ENCODE measurements around the gene SCAPER. TPM values are rescaled to one million over a fixed set of nuclear protein-coding genes. Genes with fewer than 3 reads are reported as not detected.

Gene SCAPER
- total and polyA plus RNA-seq, 10 donors: 3.9 to 53.3 (median 34.0) TPM

DNA sequence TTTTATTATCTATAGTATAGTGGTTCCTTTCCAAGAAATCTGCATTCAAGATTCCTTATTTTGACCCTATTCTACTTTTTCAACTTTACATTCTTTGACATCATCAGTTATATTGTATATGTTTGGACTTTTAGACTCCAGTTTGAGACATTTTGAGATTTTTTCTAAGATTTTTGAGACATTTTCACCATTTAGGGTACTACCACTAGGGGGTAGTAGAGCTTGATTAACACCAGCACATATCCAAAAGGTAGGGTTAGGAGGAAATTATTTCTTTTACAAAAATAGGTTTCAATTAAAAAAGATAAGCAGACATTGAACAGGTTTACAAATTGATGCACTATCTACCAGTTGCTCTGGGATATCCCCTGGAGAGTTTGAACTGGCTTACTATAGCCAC, 262.5 kb downstream of the SCAPER start:
- Histone ChIP-seq H3K4me1 (no peaks in the 10 kb centered on the region), H3K36me3 (peaks cover 0 to 20% (median 0%) of the 10 kb centered on the region in 6 donors), H3K9me3 (peaks cover 0 to 4% (median 3%) of the 10 kb centered on the region in 8 donors), H3K27me3 (replicated peaks in 1 of 7) (no peaks in the 10 kb centered on the region), H3K4me3 (no peak overlapping the region), H3K27ac (no peak overlapping the region)
- TF ChIP-seq, protein P1, sequence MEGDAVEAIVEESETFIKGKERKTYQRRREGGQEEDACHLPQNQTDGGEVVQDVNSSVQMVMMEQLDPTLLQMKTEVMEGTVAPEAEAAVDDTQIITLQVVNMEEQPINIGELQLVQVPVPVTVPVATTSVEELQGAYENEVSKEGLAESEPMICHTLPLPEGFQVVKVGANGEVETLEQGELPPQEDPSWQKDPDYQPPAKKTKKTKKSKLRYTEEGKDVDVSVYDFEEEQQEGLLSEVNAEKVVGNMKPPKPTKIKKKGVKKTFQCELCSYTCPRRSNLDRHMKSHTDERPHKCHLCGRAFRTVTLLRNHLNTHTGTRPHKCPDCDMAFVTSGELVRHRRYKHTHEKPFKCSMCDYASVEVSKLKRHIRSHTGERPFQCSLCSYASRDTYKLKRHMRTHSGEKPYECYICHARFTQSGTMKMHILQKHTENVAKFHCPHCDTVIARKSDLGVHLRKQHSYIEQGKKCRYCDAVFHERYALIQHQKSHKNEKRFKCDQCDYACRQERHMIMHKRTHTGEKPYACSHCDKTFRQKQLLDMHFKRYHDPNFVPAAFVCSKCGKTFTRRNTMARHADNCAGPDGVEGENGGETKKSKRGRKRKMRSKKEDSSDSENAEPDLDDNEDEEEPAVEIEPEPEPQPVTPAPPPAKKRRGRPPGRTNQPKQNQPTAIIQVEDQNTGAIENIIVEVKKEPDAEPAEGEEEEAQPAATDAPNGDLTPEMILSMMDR (IDR thresholded peaks at IDR 0.05 in 8 of 11, conservative IDR thresholded peaks at IDR 0.05 in 3 of 11): peak in 3 of 11 experiments; percentile 15 to 30 (median 17)
- TF ChIP-seq POLR2AphosphoS5 (IDR thresholded peaks at IDR 0.05): no peak
- TF ChIP-seq POLR2A (IDR thresholded peaks at IDR 0.05): no peak
- intact Hi-C loops (cut with DNase I; ENCODE audit: low total_unique reads): no loop called here
- DNase-seq: no peak

GRCh38 chr15:76637166-76637565, 268.0 kb downstream of the SCAPER start:
- Histone ChIP-seq H3K4me1 (no peaks in the 10 kb centered on the region), H3K27me3 (replicated peaks in 1 of 7) (no peaks in the 10 kb centered on the region), H3K9me3 (peaks cover 0 to 17% (median 12%) of the 10 kb centered on the region in 8 donors), H3K4me3 (no peak overlapping the region), H3K36me3 (peaks cover 0 to 21% (median 0%) of the 10 kb centered on the region in 6 donors), H3K27ac (no peak overlapping the region)
- 94 to 100% (median 94%) methylated on average over 1 of the region's 1 CpG for WGBS, 5 donors
- intact Hi-C loops (cut with DNase I; ENCODE audit: low total_unique reads): no loop called here
- TF ChIP-seq POLR2AphosphoS5 (IDR thresholded peaks at IDR 0.05) (no peak), POLR2A (IDR thresholded peaks at IDR 0.05) (no peak)
- TF ChIP-seq, protein P1 (IDR thresholded peaks at IDR 0.05 in 8 of 11, conservative IDR thresholded peaks at IDR 0.05 in 3 of 11): no peak
- DNase-seq: no peak

DNA sequence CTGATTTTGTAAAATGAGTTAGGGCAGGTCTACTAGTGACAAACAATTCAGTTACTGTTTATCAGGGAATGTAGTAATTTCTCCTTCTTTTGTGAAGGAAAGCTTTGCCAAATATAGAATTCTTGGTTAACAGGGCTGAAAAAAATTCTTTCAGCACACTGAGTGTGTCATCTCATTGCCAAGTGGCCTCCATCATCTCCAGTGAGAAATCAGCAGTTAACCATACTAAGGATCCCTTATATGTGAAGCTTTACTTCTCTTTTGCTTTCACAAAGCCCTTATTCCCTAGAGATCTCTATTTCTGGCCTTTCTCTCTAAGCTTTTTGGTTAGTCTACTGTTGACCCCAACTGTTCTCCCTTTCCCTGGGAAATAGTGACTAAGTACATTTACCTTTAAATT, 269.1 kb downstream of the SCAPER start:
- intact Hi-C loops (cut with DNase I; ENCODE audit: low total_unique reads): no loop called here
- no peaks in the 10 kb centered on the region for H3K4me1 ChIP-seq
- no peaks in the 10 kb centered on the region for H3K27me3 ChIP-seq (replicated peaks in 1 of 7)
- H3K36me3 ChIP-seq: peaks cover 0 to 21% (median 0%) of the 10 kb centered on the region in 6 donors
- no peak overlapping the region for H3K27ac ChIP-seq
- TF ChIP-seq POLR2A (IDR thresholded peaks at IDR 0.05): no peak
- TF ChIP-seq, protein P1 (IDR thresholded peaks at IDR 0.05 in 8 of 11, conservative IDR thresholded peaks at IDR 0.05 in 3 of 11): no peak
- TF ChIP-seq POLR2AphosphoS5 (IDR thresholded peaks at IDR 0.05): no peak
- DNase-seq: no peak
- peaks cover 0 to 17% (median 12%) of the 10 kb centered on the region in 8 donors for H3K9me3 ChIP-seq
- no peak overlapping the region for H3K4me3 ChIP-seq

DNA sequence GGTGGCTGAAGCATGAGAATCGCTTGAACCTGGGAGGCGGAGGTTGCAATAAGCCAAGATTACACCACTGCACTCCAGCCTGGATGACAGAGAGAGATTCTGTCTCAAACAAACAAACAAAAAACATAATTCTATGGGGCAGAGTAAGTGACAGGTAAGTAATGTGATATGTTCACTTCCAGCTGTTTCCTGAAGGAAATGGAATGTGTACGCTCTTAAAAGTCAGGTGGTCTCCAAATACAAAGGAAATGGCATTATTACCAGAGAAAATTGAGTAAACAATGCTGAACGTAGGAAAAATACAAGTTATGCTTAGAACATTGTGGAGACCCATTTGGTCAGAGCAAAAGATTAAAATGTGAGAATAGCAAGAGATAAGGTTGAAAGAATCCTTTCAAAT, 278.5 kb downstream of the SCAPER start:
- no peak overlapping the region for H3K27ac ChIP-seq
- H3K9me3 ChIP-seq: no peaks in the 10 kb centered on the region
- no peaks in the 10 kb centered on the region for H3K27me3 ChIP-seq (replicated peaks in 1 of 7)
- intact Hi-C loops (cut with DNase I; ENCODE audit: low total_unique reads): no loop called here
- no peaks in the 10 kb centered on the region for H3K4me1 ChIP-seq
- 80 to 87% (median 85%) methylated on average over 4 of the region's 4 CpGs for WGBS, 5 donors
- TF ChIP-seq POLR2AphosphoS5 (IDR thresholded peaks at IDR 0.05) (no peak), POLR2A (IDR thresholded peaks at IDR 0.05) (no peak)
- TF ChIP-seq, protein P1 (IDR thresholded peaks at IDR 0.05 in 8 of 11, conservative IDR thresholded peaks at IDR 0.05 in 3 of 11): no peak
- DNase-seq: no peak
- no peak overlapping the region for H3K4me3 ChIP-seq
- peaks cover 0 to 10% (median 0%) of the 10 kb centered on the region in 6 donors for H3K36me3 ChIP-seq
